K562 (cell line): ENCODE data around the gene HAUS1. TPM values are rescaled to one million over a fixed set of nuclear protein-coding genes. Genes with fewer than 3 reads are reported as not detected.

ENCODE experiments used
- CAMTA2 ChIP-seq: fragments of 250-450 bp; sonication (Bioruptor Pico); conservative IDR thresholded peaks from 2 replicates; pipeline ENCODE4 v1.5.1; 2022
- CCNT2 ChIP-seq: IDR thresholded peaks from 2 replicates; pipeline ENCODE4 v1.6.1; 2011; ENCODE audit warnings: borderline replicate concordance, low read depth, mild to moderate bottlenecking, moderate library complexity, mixed read lengths, low read length; ENCODE audit not compliant: insufficient read length; ENCODE audit errors: extremely low read depth
- ESRRA ChIP-seq: fragments of 450-650 bp; IDR thresholded peaks from 2 replicates; pipeline ENCODE4 v1.6.1; 2014; ENCODE audit warnings: low read depth, mild to moderate bottlenecking, moderate library complexity, borderline replicate concordance
- FOXA3 ChIP-seq, 2 experiments: fragments of 450-650 bp in 1 of 2; sonication (generic) in 1 of 2; formaldehyde crosslinking; IDR thresholded peaks in 1 of 2; conservative IDR thresholded peaks in 1 of 2; 2 replicates each; pipeline versions ENCODE4 v1.4.0 to v1.8.0; 2020 to 2022; ENCODE audit warnings: mild to moderate bottlenecking in 2 of 2, missing genetic modification reagents in 1 of 2
- FOXJ3 ChIP-seq: sonication (generic); formaldehyde crosslinking; IDR thresholded peaks from 2 replicates; pipeline ENCODE4 v1.4.0; 2020; ENCODE audit warnings: mild to moderate bottlenecking, missing genetic modification reagents
- HDAC1 ChIP-seq, 2 experiments: fragments of 450-650 bp; IDR thresholded peaks; 2 replicates each; pipeline ENCODE4 v1.6.1; 2016 to 2017; ENCODE audit warnings: inconsistent platforms in 1 of 2, mild to moderate bottlenecking in 1 of 2, moderate library complexity in 1 of 2
- HMBOX1 ChIP-seq: sonication (generic); IDR thresholded peaks from 2 replicates; pipeline ENCODE4 v1.6.1; 2016
- L3MBTL2 ChIP-seq: fragments of 450-650 bp; IDR thresholded peaks from 2 replicates; pipeline ENCODE4 v1.6.1; 2016; ENCODE audit warnings: mild to moderate bottlenecking, moderate library complexity
- MLLT1 ChIP-seq, 2 experiments: fragments of 450-650 bp; IDR thresholded peaks; 2 replicates each; pipeline ENCODE4 v1.6.1; 2016
- NCOA6 ChIP-seq: fragments of 450-650 bp; IDR thresholded peaks from 2 replicates; pipeline ENCODE4 v1.6.1; 2017; ENCODE audit warnings: mild to moderate bottlenecking
- PBX2 ChIP-seq, 2 experiments: IDR thresholded peaks in 1 of 2; conservative IDR thresholded peaks in 1 of 2; 2 replicates each; pipeline ENCODE4 v1.6.1; 2016; ENCODE audit warnings: low read depth in 2 of 2, mild to moderate bottlenecking in 1 of 2, missing compliant biosample characterization in 1 of 2, missing genetic modification characterization in 1 of 2, moderate library complexity in 1 of 2
- SMAD4 ChIP-seq: fragments of 250-450 bp; sonication (Bioruptor Pico); conservative IDR thresholded peaks from 2 replicates; pipeline ENCODE4 v1.8.0; 2021; ENCODE audit warnings: inconsistent platforms, mild to moderate bottlenecking, moderate library complexity
- SMARCB1 ChIP-seq: IDR thresholded peaks from 2 replicates; pipeline ENCODE4 v1.6.1; 2011; ENCODE audit warnings: improper control_type of control experiment, low read depth; ENCODE audit not compliant: insufficient read length
- TRIM24 ChIP-seq, 2 experiments: fragments of 450-650 bp; IDR thresholded peaks; 2 replicates each; pipeline ENCODE4 v1.6.1; 2016
- ZNF445 ChIP-seq: fragments of 250-450 bp; sonication (Bioruptor Pico); IDR thresholded peaks from 2 replicates; pipeline ENCODE4 v1.4.0; 2020; ENCODE audit warnings: low read depth, mild to moderate bottlenecking, moderate library complexity
- ZNF512 ChIP-seq: IDR thresholded peaks from 2 replicates; pipeline ENCODE4 v1.6.1; 2016; ENCODE audit warnings: missing genetic modification characterization, missing compliant biosample characterization
- ZNF639 ChIP-seq, 2 experiments: fragments of 200-800 bp in 1 of 2; sonication (Bioruptor generic) in 1 of 2; sonication (generic) in 1 of 2; formaldehyde crosslinking in 1 of 2; IDR thresholded peaks in 1 of 2; conservative IDR thresholded peaks in 1 of 2; 2 replicates each; pipeline versions ENCODE4 v1.5.0 to v1.6.1; 2016 to 2020; ENCODE audit warnings: missing compliant biosample characterization in 1 of 2, missing genetic modification characterization in 1 of 2, missing genetic modification reagents in 1 of 2
- polyA plus RNA-seq, 8 experiments: library from polyadenylated mRNA; depleted of rRNA in 4 of 8; stranded (reverse) in 5 of 8; unstranded in 3 of 8; fragments of >200 nt; fragmentation: Nextera tagmentation in 2 of 8; fragmentation: Illumina TruSeq in 1 of 8; extraction: Ambion mirVana in 2 of 8; extraction: Trizol in 1 of 8; gene quantifications; 2 replicates each; pipeline versions ENCODE4 v1.2.1 to v1.2.3, GENCODE V29; 2011 to 2014; ENCODE audit warnings: inconsistent platforms in 1 of 8, missing spikeins in 1 of 8
- total RNA-seq, 7 experiments: library from RNA; depleted of rRNA in 6 of 7; stranded (reverse); fragments of >200 nt in 6 of 7; fragmentation: Illumina TruSeq in 2 of 7; extraction: Trizol in 2 of 7; gene quantifications; 2 replicates each; pipeline versions ENCODE4 v1.2.1 to v1.2.3, GENCODE V29; 2011 to 2021; ENCODE audit warnings: low replicate concordance in 1 of 7

Gene HAUS1
- total and polyA plus RNA-seq, 9 of the 15 experiments (the other 6 are each of a cell fraction or from before 2014, with no cell fraction given), result 45.6 to 135 (median 76.3) TPM

GRCh38 chr18:46173393-46174341 is 69.5 kb downstream of the HAUS1 start (continued):
- TF ChIP-seq PBX2 (CRISPR knock-in tag; IDR thresholded peaks at IDR 0.05; ENCODE audit: low read depth), result no peak
- no peak for TF ChIP-seq PBX2 (tag; conservative IDR thresholded peaks at IDR 0.05; ENCODE audit: low read depth)
- no peak for TF ChIP-seq ZNF639 (CRISPR knock-in tag; conservative IDR thresholded peaks at IDR 0.05 in 1 of 2, IDR thresholded peaks at IDR 0.05 in 1 of 2)
- TF ChIP-seq TRIM24 (IDR thresholded peaks at IDR 0.05), result 0 out of 4 replicates have a peak, but pooled peaks of 1 of the 2 experiments have one; percentile 10
- no peak; a peak in 1 of 4 replicates for TF ChIP-seq MLLT1 (IDR thresholded peaks at IDR 0.05)
- peak; percentile 89 for TF ChIP-seq NCOA6
- no peak for TF ChIP-seq CCNT2
- no peak for TF ChIP-seq FOXA3 (CRISPR knock-in tag; conservative IDR thresholded peaks at IDR 0.05 in 1 of 2, IDR thresholded peaks at IDR 0.05 in 1 of 2)
- TF ChIP-seq L3MBTL2, result peak; percentile 63
- no peak for TF ChIP-seq ZNF445 (CRISPR knock-in tag)
- TF ChIP-seq ESRRA, result peak; percentile 43
- TF ChIP-seq HMBOX1, result no peak
- TF ChIP-seq HDAC1 (IDR thresholded peaks at IDR 0.05), result 0 out of 4 replicates have a peak, but pooled peaks of 1 of the 2 experiments have one; percentile 46
- TF ChIP-seq CAMTA2 (CRISPR knock-in tag), result no peak
- peak; percentile 82; the same call in 1 of the 2 replicates for TF ChIP-seq SMAD4 (CRISPR knock-in tag)
- TF ChIP-seq SMARCB1, result no peak
- TF ChIP-seq FOXJ3 (CRISPR knock-in tag), result no peak
- TF ChIP-seq ZNF512 (tag), result no peak
